Activated CD4-positive, alpha-beta T cell treated with anti-CD3 and anti-CD28 coated beads for 36 hours (primary cell): ENCODE measurements around the gene MFRP. TPM values are rescaled to one million over a fixed set of nuclear protein-coding genes. Genes with fewer than 3 reads are reported as not detected.
A peak's percentile ranks its signal among the peaks of the same experiment; 100 is the strongest.

ENCODE experiments used
- ATAC-seq: fragments of 200-7000 bp; cut with Tn5 transposase; one replicate; pipeline ENCODE4 v1.10.0; 2021; ENCODE audit warnings: mild to moderate bottlenecking, moderate library complexity
- CTCF ChIA-PET: fragments of 350-600 bp; sonication (Branson Sonifier 250); formaldehyde crosslinking; loops from one replicate; lab custom pipeline; 2021; ENCODE audit warnings: antibody characterized with exemption; lab: Charles Lee
- POLR2A ChIA-PET: fragments of 350-600 bp; sonication (Branson Sonifier 250); formaldehyde crosslinking; loops from one replicate; lab custom pipeline; 2021; ENCODE audit warnings: antibody characterized with exemption, inconsistent platforms; lab: Charles Lee
- DNase-seq: peaks from one replicate; pipeline ENCODE4 v3.0.0-alpha.2; 2020
- H3K27ac Mint-ChIP-seq: one replicate; pipeline ENCODE4 v1.8.0; 2021; ENCODE audit warnings: mixed read lengths
- H3K27me3 Mint-ChIP-seq: one replicate; pipeline ENCODE4 v1.8.0; 2021; ENCODE audit warnings: mixed read lengths
- H3K36me3 Mint-ChIP-seq: one replicate; pipeline ENCODE4 v1.8.0; 2021; ENCODE audit warnings: low read depth, mixed read lengths
- H3K4me1 Mint-ChIP-seq: one replicate; pipeline ENCODE4 v1.8.0; 2021; ENCODE audit warnings: mixed read lengths
- H3K4me3 Mint-ChIP-seq: one replicate; pipeline ENCODE4 v1.8.0; 2021; ENCODE audit warnings: mild to moderate bottlenecking, moderate library complexity, mixed read lengths
- H3K9me3 Mint-ChIP-seq: one replicate; pipeline ENCODE4 v1.8.0; 2021; ENCODE audit warnings: low read depth, mixed read lengths
- intact Hi-C, 2 experiments: fragments of 100-400 bp; cut with DNase I in 1 of 2; cut with micrococcal nuclease in 1 of 2; formaldehyde crosslinking; loops; one replicate each; pipeline versions ENCODE4 v1.14.2 to v1.15.1; 2022 to 2024; cut with DNase I, micrococcal nuclease
- total RNA-seq, 2 experiments: library from RNA; stranded (reverse); gene quantifications; one replicate each; pipeline ENCODE4 v1.2.3, GENCODE V29; 2021

The MFRP gene
- total RNA-seq, 2 experiments from 2014 or later: not detected

- intact Hi-C loops: no loop called here
- ChIA-PET POLR2A (no interaction called here), CTCF (interaction anchor here (0.8 to 11.3 kb wide), 5 partner anchors 11 to 96 kb away, joined by 4 to 153 read pairs (median 12); no protein-coding TSS in a partner anchor)
- Mint-ChIP-seq H3K27me3 (no peaks in the 10 kb centered on the region), H3K9me3 (no peaks in the 10 kb centered on the region), H3K4me1 (peaks cover 8% of the 10 kb centered on the region), H3K4me3 (no peak overlapping the region), H3K27ac (no peak overlapping the region), H3K36me3 (no peaks in the 10 kb centered on the region)
- ATAC-seq: no peak
- DNase-seq: no peak
These were observed 32.5 kb upstream of the MFRP start for GRCh38 chr11:119378851-119379465.

- no peaks in the 10 kb centered on the region for H3K9me3 Mint-ChIP-seq
- intact Hi-C loops: no loop called here
- H3K27ac Mint-ChIP-seq: no peak overlapping the region
- H3K4me1 Mint-ChIP-seq: peaks cover 12% of the 10 kb centered on the region
- ChIA-PET POLR2A (no interaction called here), CTCF (interaction anchor here (0.7 to 11.3 kb wide), 7 partner anchors 10 to 357 kb away, joined by 3 to 153 read pairs (median 6); no protein-coding TSS in a partner anchor)
- no peak for DNase-seq
- H3K27me3 Mint-ChIP-seq: no peaks in the 10 kb centered on the region
- H3K36me3 Mint-ChIP-seq: no peaks in the 10 kb centered on the region
- ATAC-seq: no peak
- no peak overlapping the region for H3K4me3 Mint-ChIP-seq
These were observed 31.6 kb upstream of the MFRP start for GRCh38 chr11:119377961-119378667.

GRCh38 chr11:119377112-119377901, 30.8 kb upstream of the MFRP start:
- Mint-ChIP-seq H3K9me3 (no peaks in the 10 kb centered on the region), H3K27ac (no peak overlapping the region), H3K4me1 (peaks cover 12% of the 10 kb centered on the region), H3K27me3 (no peaks in the 10 kb centered on the region), H3K4me3 (no peak overlapping the region), H3K36me3 (no peaks in the 10 kb centered on the region)
- POLR2A ChIA-PET: no interaction called here
- ATAC-seq (no peak), DNase-seq (no peak)
- intact Hi-C loops: no loop called here
- CTCF ChIA-PET: interaction anchor here (0.5 to 11.3 kb wide), 8 partner anchors 10 to 765 kb away, joined by 3 to 153 read pairs (median 9); no protein-coding TSS in a partner anchor

- H3K36me3 Mint-ChIP-seq: no peaks in the 10 kb centered on the region
- H3K9me3 Mint-ChIP-seq: no peaks in the 10 kb centered on the region
- peaks cover 12% of the 10 kb centered on the region for H3K4me1 Mint-ChIP-seq
- CTCF ChIA-PET: interaction anchor here (0.5 to 11.3 kb wide), 11 partner anchors 9 to 764 kb away, joined by 3 to 153 read pairs (median 4); no protein-coding TSS in a partner anchor
- DNase-seq: no peak
- no peak for ATAC-seq
- no peak overlapping the region for H3K27ac Mint-ChIP-seq
- intact Hi-C loops: no loop called here
- H3K4me3 Mint-ChIP-seq: no peak overlapping the region
- POLR2A ChIA-PET: interaction anchor here (0.7 kb wide), 1 partner anchor 755 kb away, joined by 3 read pairs; no protein-coding TSS in a partner anchor
- no peaks in the 10 kb centered on the region for H3K27me3 Mint-ChIP-seq
These were observed 29.8 kb upstream of the MFRP start for GRCh38 chr11:119376197-119376847.

- CTCF ChIA-PET: interaction anchor here (0.7 to 11.3 kb wide), 10 partner anchors 10 to 105 kb away, joined by 3 to 153 read pairs (median 4); partner anchors contain the start of gene C1QTNF5
These were observed 29.1 kb upstream of the MFRP start for GRCh38 chr11:119375337-119376196.

GRCh38 chr11:119374632-119375336, 28.3 kb upstream of the MFRP start:
- intact Hi-C loops: loop anchor here (1.0 kb wide), 1 partner anchor 18 kb away; no protein-coding TSS in a partner anchor
- ATAC-seq (no peak), DNase-seq (no peak)
- Mint-ChIP-seq H3K4me3 (no peak overlapping the region), H3K36me3 (no peaks in the 10 kb centered on the region), H3K9me3 (no peaks in the 10 kb centered on the region), H3K27me3 (no peaks in the 10 kb centered on the region), H3K4me1 (peaks cover 6% of the 10 kb centered on the region), H3K27ac (no peak overlapping the region)
- ChIA-PET POLR2A (no interaction called here), CTCF (interaction anchor here (0.5 to 11.3 kb wide), 15 partner anchors 8 to 366 kb away, joined by 3 to 153 read pairs (median 4); no protein-coding TSS in a partner anchor)

More at GRCh38 chr11:119375337-119376196, 29.1 kb upstream of the MFRP start:
- Mint-ChIP-seq H3K4me1 (peaks cover 6% of the 10 kb centered on the region), H3K36me3 (no peaks in the 10 kb centered on the region), H3K27ac (no peak overlapping the region), H3K9me3 (no peaks in the 10 kb centered on the region), H3K27me3 (no peaks in the 10 kb centered on the region), H3K4me3 (no peak overlapping the region)
- DNase-seq: no peak
- intact Hi-C loops: no loop called here
- POLR2A ChIA-PET: interaction anchor here (0.7 kb wide), 1 partner anchor 756 kb away, joined by 3 read pairs; no protein-coding TSS in a partner anchor
- ATAC-seq: no peak

GRCh38 chr11:119373921-119374631, 27.6 kb upstream of the MFRP start:
- CTCF ChIA-PET: interaction anchor here (0.5 to 11.3 kb wide), 18 partner anchors 9 to 366 kb away, joined by 3 to 153 read pairs (median 4); no protein-coding TSS in a partner anchor

GRCh38 chr11:119373059-119373920, 26.8 kb upstream of the MFRP start:
- no peaks in the 10 kb centered on the region for H3K36me3 Mint-ChIP-seq
- intact Hi-C loops: no loop called here
- ChIA-PET POLR2A (no interaction called here), CTCF (interaction anchor here (0.5 to 11.3 kb wide), 13 partner anchors 9 to 216 kb away, joined by 3 to 153 read pairs (median 6); no protein-coding TSS in a partner anchor)
- DNase-seq: no peak
- no peaks in the 10 kb centered on the region for H3K9me3 Mint-ChIP-seq
- H3K4me3 Mint-ChIP-seq: no peak overlapping the region
- peaks cover 4% of the 10 kb centered on the region for H3K27me3 Mint-ChIP-seq
- H3K27ac Mint-ChIP-seq: no peak overlapping the region
- ATAC-seq: no peak
- H3K4me1 Mint-ChIP-seq: peaks cover 6% of the 10 kb centered on the region

More at GRCh38 chr11:119373921-119374631, 27.6 kb upstream of the MFRP start:
- H3K27ac Mint-ChIP-seq: no peak overlapping the region
- no peaks in the 10 kb centered on the region for H3K9me3 Mint-ChIP-seq
- POLR2A ChIA-PET: no interaction called here
- H3K36me3 Mint-ChIP-seq: no peaks in the 10 kb centered on the region
- no peak overlapping the region for H3K4me3 Mint-ChIP-seq
- ATAC-seq (peak; percentile 55), DNase-seq (peak; percentile 71)
- peaks cover 2% of the 10 kb centered on the region for H3K27me3 Mint-ChIP-seq
- intact Hi-C loops: loop anchor here (1.0 kb wide), 1 partner anchor 18 kb away; no protein-coding TSS in a partner anchor
- H3K4me1 Mint-ChIP-seq: peaks cover 6% of the 10 kb centered on the region
